ENCODE results near the gene NEU2.

NEU2 gene

GRCh38 chr2:233060501-233060979, 28.1 kb downstream of the NEU2 start:
- H3K27me3 ChIP-seq (ENCODE audit: insufficient read depth, low read length), result no peaks in the 10 kb centered on the region
- H3K4me2 ChIP-seq (ENCODE audit: low read length), result peak overlapping the region; percentile 85
- H3K4me3 ChIP-seq (ENCODE audit: low read depth, low read length, poor library complexity, severe bottlenecking), result peak overlapping the region; percentile 75
- no peaks in the 10 kb centered on the region for H3K9me2 ChIP-seq (ENCODE audit: low read depth, low read length)
- H3K79me2 ChIP-seq (ENCODE audit: insufficient read depth, low read length), result no peaks in the 10 kb centered on the region
- H2AFZ ChIP-seq (ENCODE audit: low read length), result no peak overlapping the region
- no peaks in the 10 kb centered on the region for H3F3A ChIP-seq (ENCODE audit: insufficient read depth, low read length)
- peak overlapping the region; percentile 88 for H3K9ac ChIP-seq (ENCODE audit: low read length)
- no peaks in the 10 kb centered on the region for H4K20me1 ChIP-seq (ENCODE audit: insufficient read depth, low read length)
- H3K4me1 ChIP-seq (ENCODE audit: insufficient read depth, low read length, severe bottlenecking), result peaks cover 36% of the 10 kb centered on the region
- TF ChIP-seq CTCF (IDR thresholded peaks at IDR 0.05; ENCODE audit: low read length), result no peak
- no peak for TF ChIP-seq EZH2 (IDR thresholded peaks at IDR 0.05; ENCODE audit: borderline replicate concordance, low read length)
- H3K9me3 ChIP-seq (ENCODE audit: low read length), result no peaks in the 10 kb centered on the region
- H3K36me3 ChIP-seq (ENCODE audit: insufficient read depth, low read length), result peaks cover 20% of the 10 kb centered on the region
- H3K27ac ChIP-seq (ENCODE audit: low read depth, low read length, poor library complexity, severe bottlenecking), result peak overlapping the region; percentile 94

DNA sequence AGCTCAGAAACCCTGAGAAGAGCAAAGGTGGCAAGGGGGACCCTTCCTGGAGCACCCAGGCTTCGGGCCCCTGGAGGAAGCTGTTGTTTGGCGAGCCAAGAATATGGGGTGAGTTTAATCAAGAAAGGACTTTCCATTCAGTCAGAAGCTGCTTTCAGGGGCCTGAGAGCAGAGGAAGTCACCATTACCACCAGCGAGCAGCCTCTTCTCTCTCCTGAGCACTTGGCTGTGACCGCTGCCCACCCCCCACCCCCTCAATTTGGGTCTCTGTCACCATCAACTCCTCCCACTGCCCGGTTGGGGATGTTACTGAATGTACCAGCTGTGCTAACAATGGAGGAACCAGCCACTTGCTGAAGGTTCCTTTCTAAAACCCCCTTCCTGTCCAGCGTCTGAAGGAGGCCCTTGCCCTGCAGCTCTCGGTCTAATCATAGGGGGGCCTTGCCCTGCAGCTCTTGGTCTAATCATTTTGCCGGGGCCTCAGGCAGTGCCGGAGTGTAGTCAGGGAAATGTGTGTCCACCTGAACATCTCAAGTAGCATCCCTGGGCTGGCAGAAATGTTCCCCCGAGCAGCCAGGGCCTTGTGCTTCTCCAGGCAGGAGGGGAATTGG, 28.6 kb downstream of the NEU2 start:
- Histone ChIP-seq H3K4me2 (ENCODE audit: low read length) (peak overlapping the region; percentile 85), H3K79me2 (ENCODE audit: insufficient read depth, low read length) (no peaks in the 10 kb centered on the region)

GRCh38 chr2:233061591-233062450, 29.3 kb downstream of the NEU2 start:
- H2AFZ ChIP-seq (ENCODE audit: low read length), result no peak overlapping the region
- H4K20me1 ChIP-seq (ENCODE audit: insufficient read depth, low read length), result no peaks in the 10 kb centered on the region
- TF ChIP-seq EZH2 (IDR thresholded peaks at IDR 0.05; ENCODE audit: borderline replicate concordance, low read length) (no peak), CTCF (IDR thresholded peaks at IDR 0.05; ENCODE audit: low read length) (peak; percentile 46)
- H3K4me2 ChIP-seq (ENCODE audit: low read length), result peak overlapping the region; percentile 85
- no peaks in the 10 kb centered on the region for H3K27me3 ChIP-seq (ENCODE audit: insufficient read depth, low read length)
- H3K9me2 ChIP-seq (ENCODE audit: low read depth, low read length), result no peaks in the 10 kb centered on the region
- peak overlapping the region; percentile 88 for H3K9ac ChIP-seq (ENCODE audit: low read length)
- peak overlapping the region; percentile 75 for H3K4me3 ChIP-seq (ENCODE audit: low read depth, low read length, poor library complexity, severe bottlenecking)
- H3K27ac ChIP-seq (ENCODE audit: low read depth, low read length, poor library complexity, severe bottlenecking), result peak overlapping the region; percentile 94
- H3F3A ChIP-seq (ENCODE audit: insufficient read depth, low read length), result no peaks in the 10 kb centered on the region
- peaks cover 29% of the 10 kb centered on the region for H3K36me3 ChIP-seq (ENCODE audit: insufficient read depth, low read length)
- H3K4me1 ChIP-seq (ENCODE audit: insufficient read depth, low read length, severe bottlenecking), result peaks cover 36% of the 10 kb centered on the region
- no peaks in the 10 kb centered on the region for H3K9me3 ChIP-seq (ENCODE audit: low read length)
- H3K79me2 ChIP-seq (ENCODE audit: insufficient read depth, low read length), result no peaks in the 10 kb centered on the region

More for the DNA sequence above, 28.6 kb downstream of the NEU2 start:
- Histone ChIP-seq H4K20me1 (ENCODE audit: insufficient read depth, low read length) (no peaks in the 10 kb centered on the region), H3K36me3 (ENCODE audit: insufficient read depth, low read length) (peaks cover 22% of the 10 kb centered on the region), H3K4me1 (ENCODE audit: insufficient read depth, low read length, severe bottlenecking) (peaks cover 36% of the 10 kb centered on the region), H3K9me3 (ENCODE audit: low read length) (no peaks in the 10 kb centered on the region), H3K9me2 (ENCODE audit: low read depth, low read length) (no peaks in the 10 kb centered on the region), H3K27ac (ENCODE audit: low read depth, low read length, poor library complexity, severe bottlenecking) (peak overlapping the region; percentile 94), H3K27me3 (ENCODE audit: insufficient read depth, low read length) (no peaks in the 10 kb centered on the region), H2AFZ (ENCODE audit: low read length) (no peak overlapping the region), H3K4me3 (ENCODE audit: low read depth, low read length, poor library complexity, severe bottlenecking) (peak overlapping the region; percentile 75), H3F3A (ENCODE audit: insufficient read depth, low read length) (no peaks in the 10 kb centered on the region), H3K9ac (ENCODE audit: low read length) (peak overlapping the region; percentile 88)
- no peak for TF ChIP-seq CTCF (IDR thresholded peaks at IDR 0.05; ENCODE audit: low read length)
